NK-92 (cell line): ENCODE data around the gene BPGM.
"Not testable (repeated sequence)": the region's sequence is repeated elsewhere in the genome, so short reads cannot be mapped to it uniquely, and the experiment has no call there.

Experiments
- DNase-seq: peaks from one replicate; lab custom pipeline; 2025; ENCODE audit not compliant: unreplicated experiment; lab: John Stamatoyannopoulos, UW

Gene BPGM

DNA sequence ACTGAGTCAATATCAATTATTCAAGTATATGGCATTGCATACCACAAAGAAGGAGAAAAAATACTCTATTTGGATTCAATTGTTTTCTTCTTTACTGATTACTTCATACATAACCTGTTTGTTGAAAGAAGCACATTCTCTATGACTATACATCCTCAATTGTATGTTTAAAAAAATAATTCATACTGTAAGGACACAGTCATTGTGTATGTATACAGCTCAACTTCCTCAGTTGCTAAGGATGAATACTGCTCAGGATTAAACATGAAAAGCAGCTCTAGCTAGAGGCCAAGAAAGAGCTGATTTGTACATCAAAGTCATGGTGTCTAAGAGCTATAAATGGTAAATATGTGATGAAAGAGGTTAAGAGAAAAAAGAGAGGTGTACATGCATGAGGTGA lies 15.8 kb upstream of the BPGM start:
- DNase-seq: no peak

- DNase-seq: no peak
Measured at GRCh38 chr7:134632052-134632451, 14.6 kb upstream of the BPGM start.

DNA sequence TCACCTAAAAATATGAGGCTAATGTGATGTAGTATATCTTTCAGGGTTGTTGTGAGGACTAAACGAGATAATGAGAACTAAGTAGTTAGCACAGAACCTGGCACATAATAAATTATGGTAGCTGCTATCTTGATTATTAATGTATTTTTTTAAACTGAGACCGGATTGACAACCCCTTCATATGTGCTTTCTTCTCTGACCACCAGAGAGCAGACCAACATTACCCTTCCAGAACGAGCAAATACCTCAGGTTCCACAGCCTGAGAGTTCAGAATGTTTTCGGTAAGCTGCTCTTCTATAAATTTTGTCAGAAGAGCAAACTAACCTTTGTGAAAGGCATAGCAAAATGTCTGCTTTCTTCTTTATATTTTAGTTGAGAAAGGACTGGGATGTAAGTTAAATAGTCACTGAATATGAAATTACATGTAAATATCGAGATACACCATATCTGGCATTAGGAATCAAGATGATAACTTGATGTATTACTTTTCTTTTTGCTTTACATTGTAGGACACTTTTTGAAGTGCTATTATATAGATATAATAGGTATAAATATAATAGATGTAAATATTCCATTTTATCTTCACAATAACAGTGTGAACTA lies 13.6 kb upstream of the BPGM start:
- DNase-seq: no peak

DNA sequence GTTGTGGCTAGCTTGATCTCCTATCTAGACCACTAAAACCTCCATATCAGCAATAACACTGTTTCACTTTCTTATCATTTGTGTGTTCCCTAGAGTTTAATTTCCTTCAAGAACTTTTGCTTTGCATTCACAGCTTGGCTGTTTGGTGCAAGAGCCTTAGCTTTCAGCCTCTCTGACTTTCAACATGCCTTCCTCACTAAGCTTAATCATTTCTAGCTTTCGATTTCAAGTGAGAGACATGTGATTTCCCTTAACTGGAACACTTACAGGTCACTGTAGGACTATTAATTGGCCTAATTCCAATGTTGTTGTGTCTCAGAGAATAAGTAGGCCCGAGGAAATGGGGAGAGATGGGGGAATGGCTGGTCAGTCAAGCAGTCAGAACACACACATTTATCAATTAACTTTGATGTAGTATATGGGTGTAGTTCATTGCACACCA lies 10.6 kb upstream of the BPGM start:
- no peak for DNase-seq

DNA sequence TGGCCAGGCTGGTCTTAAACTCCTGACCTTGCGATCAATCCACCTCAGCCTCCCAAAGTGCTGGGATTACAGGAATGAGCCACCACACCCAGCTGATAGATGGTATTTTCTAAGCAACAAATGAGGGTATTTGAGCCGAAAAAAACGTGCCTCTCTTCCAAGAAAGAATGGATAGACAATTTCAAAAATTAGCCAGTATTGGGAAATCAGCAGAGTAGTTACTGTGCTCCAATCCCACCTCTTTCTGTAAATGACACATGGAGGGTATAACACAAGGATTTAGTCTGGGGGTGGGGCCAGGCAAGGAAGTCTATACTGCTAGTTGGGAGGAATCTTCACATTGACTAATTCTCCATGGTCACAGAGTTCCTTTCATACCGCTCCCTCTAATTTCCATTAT lies 9.2 kb upstream of the BPGM start:
- DNase-seq: no peak

GRCh38 chr7:134637934-134638719 lies 8.5 kb upstream of the BPGM start:
- DNase-seq: no peak

- no peak for DNase-seq
Measured at GRCh38 chr7:134639061-134639460, 7.6 kb upstream of the BPGM start.

- DNase-seq: no peak
Measured at GRCh38 chr7:134639683-134640279, 6.9 kb upstream of the BPGM start.

DNA sequence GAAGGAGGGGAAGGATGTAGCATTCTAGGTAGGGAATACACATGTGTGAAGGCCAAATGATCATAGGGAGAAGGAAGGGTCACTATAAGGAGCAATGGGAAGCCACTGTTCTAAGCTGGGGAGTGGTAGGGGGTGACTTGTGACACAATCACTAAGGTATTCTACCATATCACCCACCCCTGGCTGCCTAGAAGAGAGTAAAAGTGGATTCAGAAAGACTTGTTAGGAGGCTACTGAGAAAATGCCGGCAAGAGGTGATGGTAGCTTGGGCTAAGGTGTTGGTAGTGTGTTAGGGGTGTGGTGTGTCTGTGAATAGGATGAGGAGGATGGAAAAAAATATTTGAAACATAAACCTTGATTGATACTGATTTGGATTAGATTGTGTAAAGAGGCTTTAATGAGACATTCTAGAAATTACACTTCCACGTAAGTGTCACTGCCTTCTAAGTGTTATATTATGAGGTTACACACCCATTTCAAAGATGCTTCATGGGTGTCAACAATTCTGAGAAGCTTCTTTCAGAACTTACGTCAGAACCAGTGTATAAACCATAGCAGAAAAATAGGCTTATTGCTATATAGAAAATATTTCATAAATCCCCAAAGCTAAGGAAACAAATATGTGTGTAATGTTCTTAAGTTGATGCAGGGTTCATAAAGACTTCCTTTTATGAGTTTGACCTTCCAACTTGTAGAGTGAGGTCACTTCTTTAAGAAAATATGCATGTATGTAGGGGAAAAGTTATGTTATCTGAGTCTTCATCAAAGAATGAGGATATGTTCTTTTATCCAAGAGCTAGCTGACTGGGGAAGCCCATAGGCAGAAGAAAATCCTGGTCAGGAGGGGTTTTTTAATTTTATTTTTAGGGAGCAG lies 5.6 kb upstream of the BPGM start:
- DNase-seq: no peak

DNA sequence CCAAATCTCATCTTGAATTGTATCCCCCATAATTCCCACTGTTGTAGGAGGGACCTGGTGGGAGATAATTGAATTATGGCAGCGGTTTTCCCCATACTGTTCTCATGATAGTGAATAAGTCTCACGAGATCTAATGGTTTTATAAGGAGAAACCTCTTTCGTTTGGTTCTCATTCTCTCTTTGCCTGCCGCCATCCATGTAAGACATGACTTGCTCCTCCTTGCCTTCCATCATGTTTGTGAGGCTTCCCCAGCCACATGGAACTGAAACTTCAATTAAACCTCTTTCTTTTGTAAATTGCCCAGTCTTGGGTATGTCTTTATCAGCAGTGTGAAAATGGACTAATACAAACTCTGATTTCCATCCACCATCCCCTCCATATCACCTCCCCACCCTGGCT lies 4.7 kb upstream of the BPGM start:
- DNase-seq: not testable (repeated sequence)

DNA sequence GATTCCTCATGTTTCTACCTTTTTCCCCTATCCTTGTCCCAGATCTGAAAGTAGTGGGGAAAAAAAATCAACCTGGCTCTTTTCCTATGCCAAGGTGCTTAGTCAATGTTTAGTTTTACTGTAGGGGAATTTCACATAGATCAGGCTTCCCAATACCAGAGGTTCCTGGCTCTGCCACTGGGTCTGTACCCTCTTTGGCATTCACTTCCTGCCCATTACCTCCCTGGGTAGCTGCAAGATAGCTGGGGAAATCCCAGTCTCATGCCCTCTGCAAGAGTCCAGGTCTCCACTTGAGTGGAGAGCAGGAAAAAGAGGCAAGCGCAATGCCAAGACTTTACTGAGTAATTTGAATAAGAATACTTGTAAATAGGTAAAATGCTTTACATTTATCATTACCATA lies 3.5 kb upstream of the BPGM start:
- no peak for DNase-seq

DNA sequence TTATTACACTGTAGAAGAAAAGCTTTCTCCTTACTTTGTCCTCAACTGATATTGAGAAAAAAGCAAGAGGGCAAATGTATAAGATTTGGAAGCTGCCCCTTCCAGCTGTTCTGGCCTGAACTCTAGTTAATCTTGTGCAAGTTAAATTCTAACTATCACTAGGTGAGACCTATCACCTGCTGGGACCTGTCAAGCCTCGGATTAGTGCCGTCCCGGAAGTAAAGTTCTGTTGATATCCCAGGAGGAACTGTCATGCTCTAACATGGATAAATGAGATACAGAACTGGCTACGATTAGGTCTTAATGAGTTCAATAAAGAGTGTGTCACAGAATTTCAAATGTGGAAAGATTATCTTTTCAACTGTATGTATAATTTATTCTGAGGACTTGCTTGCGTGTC lies 1.2 kb upstream of the BPGM start:
- no peak for DNase-seq

DNA sequence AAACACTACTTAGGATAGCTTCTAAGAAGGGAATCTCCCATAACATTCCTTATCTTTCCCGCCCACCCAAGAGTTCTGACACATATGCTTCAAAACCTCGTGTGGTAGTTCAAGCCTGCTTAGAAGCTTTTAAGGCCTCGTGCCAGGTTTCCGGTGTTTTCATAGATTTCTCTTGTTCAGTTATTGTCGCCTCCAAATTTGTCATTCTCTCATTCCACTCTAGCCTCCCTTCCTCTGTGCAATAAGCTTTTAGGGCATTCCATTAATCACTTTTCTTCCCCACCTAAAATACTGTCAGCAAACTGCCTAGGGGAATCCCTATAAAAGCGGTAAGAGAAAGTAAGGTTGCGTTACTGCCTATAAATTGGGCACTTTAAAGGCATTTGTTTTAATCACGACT lies 718 bp upstream of the BPGM start:
- no peak for DNase-seq

GRCh38 chr7:134648456-134648855 lies 1.8 kb downstream of the BPGM start:
- DNase-seq: no peak

GRCh38 chr7:134649226-134649775 lies 2.6 kb downstream of the BPGM start:
- DNase-seq: no peak

DNA sequence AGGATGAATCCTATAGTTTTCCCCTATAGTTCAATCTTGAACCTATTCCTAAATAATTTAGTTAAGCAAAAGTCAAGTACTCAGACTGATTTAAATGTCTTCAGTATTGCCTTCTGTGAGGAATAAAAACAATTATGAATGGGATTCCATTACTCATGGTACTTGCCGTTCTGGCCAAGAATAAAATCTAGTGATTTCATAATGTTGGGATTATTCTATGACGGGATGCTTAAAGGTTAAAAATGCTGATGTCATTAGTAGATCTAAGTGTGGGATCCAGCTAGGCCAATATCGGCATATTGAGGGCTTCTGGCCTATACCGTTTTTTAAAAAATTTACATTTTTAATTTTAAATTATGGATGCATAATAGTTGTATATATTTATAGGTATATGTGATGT lies 5.3 kb downstream of the BPGM start:
- DNase-seq: no peak

DNA sequence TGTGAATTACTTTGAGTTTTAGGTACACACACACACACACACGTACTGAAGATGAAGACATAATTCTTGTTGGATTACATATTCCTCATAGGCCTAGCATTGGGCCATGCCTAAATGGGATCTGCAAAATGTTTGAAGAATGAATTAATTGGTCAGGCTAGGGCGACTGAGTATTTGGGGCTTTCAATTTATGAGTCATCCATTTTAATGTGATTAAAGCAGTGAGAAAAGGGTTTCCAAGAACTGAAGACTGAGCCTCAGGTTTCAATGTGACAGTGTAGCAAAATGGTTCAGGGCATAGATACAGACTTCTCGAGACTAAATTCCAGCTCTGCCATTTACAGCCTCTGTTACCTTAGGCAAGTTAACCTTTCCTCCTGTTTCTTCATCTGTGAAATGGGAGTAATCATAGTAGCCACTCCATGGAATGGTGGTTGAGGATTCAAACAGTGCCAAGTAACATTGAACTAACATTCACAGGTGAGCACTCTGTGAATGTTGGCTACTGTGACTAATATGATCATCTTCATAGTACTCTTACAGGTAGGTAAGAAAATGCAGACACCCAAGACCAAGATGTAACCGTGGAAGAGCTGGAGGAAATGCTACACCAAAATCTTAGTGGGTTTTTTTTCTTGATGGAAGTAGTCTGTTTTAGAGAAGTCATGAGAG lies 7.6 kb downstream of the BPGM start:
- no peak for DNase-seq

DNA sequence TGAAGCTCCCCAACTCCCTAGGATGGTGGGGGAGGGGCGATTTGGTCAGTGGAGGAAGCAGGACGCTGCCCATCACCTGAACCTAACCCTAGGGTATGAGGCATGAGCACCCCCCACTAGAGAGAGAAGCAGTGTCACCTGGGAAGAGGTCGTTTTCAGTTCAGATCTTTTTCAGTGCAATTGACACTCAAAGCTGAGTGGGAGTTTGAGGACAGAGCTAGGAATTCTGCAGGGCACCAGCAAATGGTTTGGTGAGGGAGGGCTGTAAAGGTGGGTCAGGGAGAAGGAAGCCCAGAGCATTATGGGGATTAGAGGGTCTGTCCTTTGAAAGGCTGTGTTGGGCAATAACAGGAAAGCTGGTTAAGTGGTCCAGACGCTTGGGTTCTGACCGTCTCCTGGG lies 10.9 kb downstream of the BPGM start:
- no peak for DNase-seq

GRCh38 chr7:134660242-134660785 lies 13.7 kb downstream of the BPGM start:
- no peak for DNase-seq

- DNase-seq: no peak
Measured at GRCh38 chr7:134660961-134661376, 14.3 kb downstream of the BPGM start.
